ENCODE measurements around the gene ZEB1. TPM values are rescaled to one million over a fixed set of nuclear protein-coding genes. Genes with fewer than 3 reads are reported as not detected.

Gene ZEB1
- total and polyA plus RNA-seq, 2 donors (not counting 1 experiment from before 2014, with no cell fraction given) = 73.7 to 221 TPM

GRCh38 chr10:31395695-31396094 lies 76.7 kb downstream of the ZEB1 start:
- H3K27me3 ChIP-seq (ENCODE audit: control insufficient read depth, insufficient read depth, low read length) = no peaks in the 10 kb centered on the region
- H3K79me2 ChIP-seq (ENCODE audit: control insufficient read depth, insufficient read depth, low read length) = peaks cover 62% of the 10 kb centered on the region
- H3K36me3 ChIP-seq (ENCODE audit: control insufficient read depth, insufficient read depth, low read length) = peaks cover 6% of the 10 kb centered on the region
- no peak overlapping the region for H3K4me2 ChIP-seq (ENCODE audit: extremely low read depth, insufficient read depth, low read length)
- H3K9ac ChIP-seq (ENCODE audit: insufficient read depth, low read length) = no peak overlapping the region
- H2AFZ ChIP-seq (ENCODE audit: low read length) = no peak overlapping the region
- H3K4me3 ChIP-seq (replicated peaks in 1 of 4; ENCODE audit: control extremely low read depth in 1 of 4, insufficient read depth in 1 of 4, low read depth in 3 of 4, low read length in 4 of 4) = no peak overlapping the region
- DNase-seq (ENCODE audit: low read depth in 2 of 2) = no peak
- peaks cover 3% of the 10 kb centered on the region for H4K20me1 ChIP-seq (ENCODE audit: control insufficient read depth, extremely low read depth, insufficient read depth, low read length)
- no peak overlapping the region for H3K27ac ChIP-seq (ENCODE audit: insufficient read depth, low read length)
- H3K4me1 ChIP-seq (ENCODE audit: control insufficient read depth, extremely low read depth, insufficient read depth, low read length) = peaks cover 2% of the 10 kb centered on the region
- no peaks in the 10 kb centered on the region for H3K9me3 ChIP-seq (ENCODE audit: control insufficient read depth, insufficient read depth, low read depth, low read length)
- TF ChIP-seq EZH2 (IDR thresholded peaks at IDR 0.05; ENCODE audit: low read length, missing control alignments) (no peak), CTCF (conservative IDR thresholded peaks at IDR 0.05 in 1 of 2, IDR thresholded peaks at IDR 0.05 in 1 of 2; ENCODE audit: low read depth in 1 of 2, low read length in 2 of 2) (no peak)

GRCh38 chr10:31396376-31396775 lies 77.4 kb downstream of the ZEB1 start:
- Histone ChIP-seq H3K9ac (ENCODE audit: insufficient read depth, low read length) (no peak overlapping the region), H2AFZ (ENCODE audit: low read length) (no peak overlapping the region), H3K9me3 (ENCODE audit: control insufficient read depth, insufficient read depth, low read depth, low read length) (no peaks in the 10 kb centered on the region), H3K79me2 (ENCODE audit: control insufficient read depth, insufficient read depth, low read length) (peaks cover 62% of the 10 kb centered on the region), H3K27me3 (ENCODE audit: control insufficient read depth, insufficient read depth, low read length) (no peaks in the 10 kb centered on the region), H3K27ac (ENCODE audit: insufficient read depth, low read length) (no peak overlapping the region), H3K4me3 (replicated peaks in 1 of 4; ENCODE audit: control extremely low read depth in 1 of 4, insufficient read depth in 1 of 4, low read depth in 3 of 4, low read length in 4 of 4) (no peak overlapping the region), H4K20me1 (ENCODE audit: control insufficient read depth, extremely low read depth, insufficient read depth, low read length) (peaks cover 3% of the 10 kb centered on the region), H3K4me1 (ENCODE audit: control insufficient read depth, extremely low read depth, insufficient read depth, low read length) (peaks cover 2% of the 10 kb centered on the region), H3K4me2 (ENCODE audit: extremely low read depth, insufficient read depth, low read length) (no peak overlapping the region), H3K36me3 (ENCODE audit: control insufficient read depth, insufficient read depth, low read length) (peaks cover 4% of the 10 kb centered on the region)
- no peak for DNase-seq (ENCODE audit: low read depth in 2 of 2)
- TF ChIP-seq CTCF (conservative IDR thresholded peaks at IDR 0.05 in 1 of 2, IDR thresholded peaks at IDR 0.05 in 1 of 2; ENCODE audit: low read depth in 1 of 2, low read length in 2 of 2) (no peak), EZH2 (IDR thresholded peaks at IDR 0.05; ENCODE audit: low read length, missing control alignments) (no peak)

GRCh38 chr10:31397852-31398251 lies 78.8 kb downstream of the ZEB1 start:
- peaks cover 2% of the 10 kb centered on the region for H3K4me1 ChIP-seq (ENCODE audit: control insufficient read depth, extremely low read depth, insufficient read depth, low read length)
- TF ChIP-seq EZH2 (IDR thresholded peaks at IDR 0.05; ENCODE audit: low read length, missing control alignments) = no peak
- no peak for TF ChIP-seq CTCF (conservative IDR thresholded peaks at IDR 0.05 in 1 of 2, IDR thresholded peaks at IDR 0.05 in 1 of 2; ENCODE audit: low read depth in 1 of 2, low read length in 2 of 2)
- peaks cover 3% of the 10 kb centered on the region for H4K20me1 ChIP-seq (ENCODE audit: control insufficient read depth, extremely low read depth, insufficient read depth, low read length)

More at GRCh38 chr10:31397852-31398251, 78.8 kb downstream of the ZEB1 start:
- no peak overlapping the region for H3K4me3 ChIP-seq (replicated peaks in 1 of 4; ENCODE audit: control extremely low read depth in 1 of 4, insufficient read depth in 1 of 4, low read depth in 3 of 4, low read length in 4 of 4)
- no peak overlapping the region for H3K4me2 ChIP-seq (ENCODE audit: extremely low read depth, insufficient read depth, low read length)
- peaks cover 68% of the 10 kb centered on the region for H3K79me2 ChIP-seq (ENCODE audit: control insufficient read depth, insufficient read depth, low read length)
- no peak overlapping the region for H3K9ac ChIP-seq (ENCODE audit: insufficient read depth, low read length)
- no peaks in the 10 kb centered on the region for H3K9me3 ChIP-seq (ENCODE audit: control insufficient read depth, insufficient read depth, low read depth, low read length)
- no peak overlapping the region for H3K27ac ChIP-seq (ENCODE audit: insufficient read depth, low read length)
- no peaks in the 10 kb centered on the region for H3K27me3 ChIP-seq (ENCODE audit: control insufficient read depth, insufficient read depth, low read length)
- H3K36me3 ChIP-seq (ENCODE audit: control insufficient read depth, insufficient read depth, low read length) = peaks cover 3% of the 10 kb centered on the region
- no peak for DNase-seq (ENCODE audit: low read depth in 2 of 2)
- no peak overlapping the region for H2AFZ ChIP-seq (ENCODE audit: low read length)

All from fibroblast of lung (primary cell).